ENCODE measurements around the gene GPD1.

Gene GPD1

GRCh38 chr12:50066402-50066801 lies 37.4 kb upstream of the GPD1 start:
- no peaks in the 10 kb centered on the region for H3F3A ChIP-seq (ENCODE audit: low read depth)
- H3K36me3 ChIP-seq (ENCODE audit: insufficient read depth, low read length) = no peaks in the 10 kb centered on the region
- H3K27me3 ChIP-seq (ENCODE audit: insufficient read depth, low read length, poor library complexity, severe bottlenecking) = no peaks in the 10 kb centered on the region
- H3K9me3 ChIP-seq (ENCODE audit: insufficient read depth, low read depth, low read length) = no peaks in the 10 kb centered on the region
- peak overlapping the region; percentile 19 for H3K4me2 ChIP-seq (ENCODE audit: low read depth, low read length, poor library complexity, severe bottlenecking)
- TF ChIP-seq, protein P1, sequence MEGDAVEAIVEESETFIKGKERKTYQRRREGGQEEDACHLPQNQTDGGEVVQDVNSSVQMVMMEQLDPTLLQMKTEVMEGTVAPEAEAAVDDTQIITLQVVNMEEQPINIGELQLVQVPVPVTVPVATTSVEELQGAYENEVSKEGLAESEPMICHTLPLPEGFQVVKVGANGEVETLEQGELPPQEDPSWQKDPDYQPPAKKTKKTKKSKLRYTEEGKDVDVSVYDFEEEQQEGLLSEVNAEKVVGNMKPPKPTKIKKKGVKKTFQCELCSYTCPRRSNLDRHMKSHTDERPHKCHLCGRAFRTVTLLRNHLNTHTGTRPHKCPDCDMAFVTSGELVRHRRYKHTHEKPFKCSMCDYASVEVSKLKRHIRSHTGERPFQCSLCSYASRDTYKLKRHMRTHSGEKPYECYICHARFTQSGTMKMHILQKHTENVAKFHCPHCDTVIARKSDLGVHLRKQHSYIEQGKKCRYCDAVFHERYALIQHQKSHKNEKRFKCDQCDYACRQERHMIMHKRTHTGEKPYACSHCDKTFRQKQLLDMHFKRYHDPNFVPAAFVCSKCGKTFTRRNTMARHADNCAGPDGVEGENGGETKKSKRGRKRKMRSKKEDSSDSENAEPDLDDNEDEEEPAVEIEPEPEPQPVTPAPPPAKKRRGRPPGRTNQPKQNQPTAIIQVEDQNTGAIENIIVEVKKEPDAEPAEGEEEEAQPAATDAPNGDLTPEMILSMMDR (conservative IDR thresholded peaks at IDR 0.05; ENCODE audit: low read length) = no peak
- TF ChIP-seq EZH2phosphoT487 (IDR thresholded peaks at IDR 0.05; ENCODE audit: borderline replicate concordance) = no peak
- no peaks in the 10 kb centered on the region for H3K79me2 ChIP-seq (ENCODE audit: insufficient read depth, low read length)
- H3K4me3 ChIP-seq (ENCODE audit: low read length, poor library complexity, severe bottlenecking) = no peak overlapping the region
- H3K4me1 ChIP-seq (ENCODE audit: insufficient read depth, low read length, poor library complexity, severe bottlenecking) = peaks cover 43% of the 10 kb centered on the region
- peak overlapping the region; percentile 20 for H3K9ac ChIP-seq (ENCODE audit: low read depth, low read length, poor library complexity, severe bottlenecking)
- no peaks in the 10 kb centered on the region for H4K20me1 ChIP-seq (ENCODE audit: insufficient read depth, low read length, poor library complexity, severe bottlenecking)
- no peaks in the 10 kb centered on the region for H3K9me2 ChIP-seq (replicated peaks; ENCODE audit: low read depth, low read length)
- peak overlapping the region; percentile 21; the same call in 1 of the 2 replicates for H2AFZ ChIP-seq (ENCODE audit: low read length)

- no peaks in the 10 kb centered on the region for H3K9me2 ChIP-seq (replicated peaks; ENCODE audit: low read depth, low read length)
- no peaks in the 10 kb centered on the region for H3K27me3 ChIP-seq (ENCODE audit: insufficient read depth, low read length, poor library complexity, severe bottlenecking)
- no peak overlapping the region for H2AFZ ChIP-seq (ENCODE audit: low read length)
- no peak for TF ChIP-seq EZH2phosphoT487 (IDR thresholded peaks at IDR 0.05; ENCODE audit: borderline replicate concordance)
- TF ChIP-seq, protein P1 (conservative IDR thresholded peaks at IDR 0.05; ENCODE audit: low read length) = no peak
- H3K4me3 ChIP-seq (ENCODE audit: low read length, poor library complexity, severe bottlenecking) = no peak overlapping the region
- H3K4me2 ChIP-seq (ENCODE audit: low read depth, low read length, poor library complexity, severe bottlenecking) = no peak overlapping the region
- no peaks in the 10 kb centered on the region for H3F3A ChIP-seq (ENCODE audit: low read depth)
- peaks cover 22% of the 10 kb centered on the region for H3K4me1 ChIP-seq (ENCODE audit: insufficient read depth, low read length, poor library complexity, severe bottlenecking)
- H3K9me3 ChIP-seq (ENCODE audit: insufficient read depth, low read depth, low read length) = no peaks in the 10 kb centered on the region
- H3K79me2 ChIP-seq (ENCODE audit: insufficient read depth, low read length) = no peaks in the 10 kb centered on the region
- H3K9ac ChIP-seq (ENCODE audit: low read depth, low read length, poor library complexity, severe bottlenecking) = no peak overlapping the region
- H3K36me3 ChIP-seq (ENCODE audit: insufficient read depth, low read length) = no peaks in the 10 kb centered on the region
- no peaks in the 10 kb centered on the region for H4K20me1 ChIP-seq (ENCODE audit: insufficient read depth, low read length, poor library complexity, severe bottlenecking)
Observed at GRCh38 chr12:50069069-50069468, 34.7 kb upstream of the GPD1 start.

GRCh38 chr12:50069539-50069938 lies 34.3 kb upstream of the GPD1 start:
- no peaks in the 10 kb centered on the region for H3K79me2 ChIP-seq (ENCODE audit: insufficient read depth, low read length)
- H3K4me1 ChIP-seq (ENCODE audit: insufficient read depth, low read length, poor library complexity, severe bottlenecking) = peaks cover 22% of the 10 kb centered on the region
- no peaks in the 10 kb centered on the region for H3K36me3 ChIP-seq (ENCODE audit: insufficient read depth, low read length)
- no peaks in the 10 kb centered on the region for H3K9me3 ChIP-seq (ENCODE audit: insufficient read depth, low read depth, low read length)
- no peak overlapping the region for H2AFZ ChIP-seq (ENCODE audit: low read length)
- H3F3A ChIP-seq (ENCODE audit: low read depth) = no peaks in the 10 kb centered on the region
- no peaks in the 10 kb centered on the region for H4K20me1 ChIP-seq (ENCODE audit: insufficient read depth, low read length, poor library complexity, severe bottlenecking)
- H3K4me3 ChIP-seq (ENCODE audit: low read length, poor library complexity, severe bottlenecking) = no peak overlapping the region
- TF ChIP-seq, protein P1 (conservative IDR thresholded peaks at IDR 0.05; ENCODE audit: low read length) = no peak
- no peak for TF ChIP-seq EZH2phosphoT487 (IDR thresholded peaks at IDR 0.05; ENCODE audit: borderline replicate concordance)
- H3K9ac ChIP-seq (ENCODE audit: low read depth, low read length, poor library complexity, severe bottlenecking) = no peak overlapping the region
- H3K4me2 ChIP-seq (ENCODE audit: low read depth, low read length, poor library complexity, severe bottlenecking) = no peak overlapping the region
- H3K27me3 ChIP-seq (ENCODE audit: insufficient read depth, low read length, poor library complexity, severe bottlenecking) = no peaks in the 10 kb centered on the region
- no peaks in the 10 kb centered on the region for H3K9me2 ChIP-seq (replicated peaks; ENCODE audit: low read depth, low read length)

Data from Loucy (cell line).